HG03060 (cell line): ENCODE results near the gene KCTD15.

Source experiments
- ATAC-seq: cut with Tn5 transposase; IDR thresholded peaks from one replicate; pipeline ENCODE4 v1.9.1; 2021; ENCODE audit warnings: low read depth, moderate number of reproducible peaks; ENCODE audit not compliant: unreplicated experiment

The KCTD15 gene

DNA sequence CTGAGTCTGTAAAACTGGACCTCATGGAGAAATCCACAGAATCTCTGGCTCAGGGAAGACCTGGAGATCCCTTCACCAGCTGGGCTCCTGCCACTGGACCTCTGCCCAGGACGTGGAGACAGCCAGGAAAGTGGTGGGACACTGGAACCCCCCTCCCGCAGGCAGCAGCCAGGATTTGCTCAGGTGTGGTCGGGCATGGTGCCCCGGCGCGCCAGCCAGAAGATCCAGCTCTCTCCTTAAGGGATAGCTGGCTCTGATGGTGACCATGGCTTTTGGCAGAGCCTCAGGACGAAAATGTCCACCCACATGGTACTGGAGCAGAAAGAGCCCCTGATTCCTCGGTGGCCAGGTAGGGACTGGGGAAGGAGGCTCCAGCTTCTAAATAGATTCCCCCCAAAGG is 26.6 kb upstream of the KCTD15 start:
- no peak for ATAC-seq

DNA sequence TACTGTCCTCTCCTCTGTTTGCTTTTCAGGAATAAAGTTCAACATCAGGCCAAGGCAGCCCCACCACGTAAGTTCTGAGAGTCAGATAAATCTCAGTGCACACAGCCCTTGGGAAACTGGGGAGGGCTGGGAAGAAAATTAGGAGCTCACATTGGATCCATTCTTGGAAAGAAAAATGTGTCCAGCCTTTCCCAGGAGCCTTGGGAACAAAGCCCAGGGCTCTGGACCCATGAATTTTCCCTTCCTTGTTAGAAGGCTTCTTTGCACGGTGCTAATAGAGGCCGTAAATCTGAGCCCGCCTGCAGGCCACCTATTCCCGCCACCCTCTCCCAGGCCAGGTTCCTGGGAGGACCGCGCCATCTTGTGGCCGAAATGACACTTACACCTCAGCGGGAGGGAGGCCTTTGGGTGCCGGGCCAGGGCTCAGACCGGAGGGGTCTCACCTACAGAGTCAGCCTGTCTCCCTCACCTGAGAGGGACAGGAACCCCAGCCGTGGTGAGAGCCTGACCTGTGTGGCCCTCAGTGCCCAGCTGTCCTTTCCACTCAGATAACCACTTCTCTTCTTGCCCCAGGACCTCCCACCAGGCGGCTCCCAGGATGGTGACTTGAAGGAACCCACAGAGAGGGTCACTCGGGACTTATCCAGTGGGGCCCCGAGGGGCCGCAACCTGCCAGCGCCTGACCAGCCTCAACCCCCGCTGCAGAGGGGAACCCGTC is 25.1 kb upstream of the KCTD15 start:
- no peak for ATAC-seq

DNA sequence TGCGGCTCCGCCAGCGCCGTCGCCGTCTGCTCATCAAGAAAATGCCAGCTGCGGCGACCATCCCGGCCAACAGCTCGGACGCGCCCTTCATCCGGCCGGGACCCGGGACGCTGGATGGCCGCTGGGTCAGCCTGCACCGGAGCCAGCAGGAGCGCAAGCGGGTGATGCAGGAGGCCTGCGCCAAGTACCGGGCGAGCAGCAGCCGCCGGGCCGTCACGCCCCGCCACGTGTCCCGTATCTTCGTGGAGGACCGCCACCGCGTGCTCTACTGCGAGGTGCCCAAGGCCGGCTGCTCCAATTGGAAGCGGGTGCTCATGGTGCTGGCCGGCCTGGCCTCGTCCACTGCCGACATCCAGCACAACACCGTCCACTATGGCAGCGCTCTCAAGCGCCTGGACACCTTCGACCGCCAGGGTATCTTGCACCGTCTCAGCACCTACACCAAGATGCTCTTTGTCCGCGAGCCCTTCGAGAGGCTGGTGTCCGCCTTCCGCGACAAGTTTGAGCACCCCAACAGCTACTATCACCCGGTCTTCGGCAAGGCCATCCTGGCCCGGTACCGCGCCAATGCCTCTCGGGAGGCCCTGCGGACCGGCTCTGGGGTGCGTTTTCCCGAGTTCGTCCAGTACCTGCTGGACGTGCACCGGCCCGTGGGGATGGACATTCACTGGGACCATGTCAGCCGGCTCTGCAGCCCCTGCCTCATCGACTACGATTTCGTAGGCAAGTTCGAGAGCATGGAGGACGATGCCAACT is 24.4 kb upstream of the KCTD15 start:
- ATAC-seq, result no peak

DNA sequence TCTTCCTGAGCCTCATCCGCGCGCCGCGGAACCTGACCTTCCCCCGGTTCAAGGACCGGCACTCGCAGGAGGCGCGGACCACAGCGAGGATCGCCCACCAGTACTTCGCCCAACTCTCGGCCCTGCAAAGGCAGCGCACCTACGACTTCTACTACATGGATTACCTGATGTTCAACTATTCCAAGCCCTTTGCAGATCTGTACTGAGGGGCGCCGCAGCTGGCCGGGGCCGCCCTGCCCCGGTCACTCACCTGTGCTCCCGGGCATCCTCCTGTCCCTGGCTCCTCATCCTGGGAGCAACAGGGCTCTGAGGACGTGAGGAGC is 23.9 kb upstream of the KCTD15 start:
- no peak for ATAC-seq

DNA sequence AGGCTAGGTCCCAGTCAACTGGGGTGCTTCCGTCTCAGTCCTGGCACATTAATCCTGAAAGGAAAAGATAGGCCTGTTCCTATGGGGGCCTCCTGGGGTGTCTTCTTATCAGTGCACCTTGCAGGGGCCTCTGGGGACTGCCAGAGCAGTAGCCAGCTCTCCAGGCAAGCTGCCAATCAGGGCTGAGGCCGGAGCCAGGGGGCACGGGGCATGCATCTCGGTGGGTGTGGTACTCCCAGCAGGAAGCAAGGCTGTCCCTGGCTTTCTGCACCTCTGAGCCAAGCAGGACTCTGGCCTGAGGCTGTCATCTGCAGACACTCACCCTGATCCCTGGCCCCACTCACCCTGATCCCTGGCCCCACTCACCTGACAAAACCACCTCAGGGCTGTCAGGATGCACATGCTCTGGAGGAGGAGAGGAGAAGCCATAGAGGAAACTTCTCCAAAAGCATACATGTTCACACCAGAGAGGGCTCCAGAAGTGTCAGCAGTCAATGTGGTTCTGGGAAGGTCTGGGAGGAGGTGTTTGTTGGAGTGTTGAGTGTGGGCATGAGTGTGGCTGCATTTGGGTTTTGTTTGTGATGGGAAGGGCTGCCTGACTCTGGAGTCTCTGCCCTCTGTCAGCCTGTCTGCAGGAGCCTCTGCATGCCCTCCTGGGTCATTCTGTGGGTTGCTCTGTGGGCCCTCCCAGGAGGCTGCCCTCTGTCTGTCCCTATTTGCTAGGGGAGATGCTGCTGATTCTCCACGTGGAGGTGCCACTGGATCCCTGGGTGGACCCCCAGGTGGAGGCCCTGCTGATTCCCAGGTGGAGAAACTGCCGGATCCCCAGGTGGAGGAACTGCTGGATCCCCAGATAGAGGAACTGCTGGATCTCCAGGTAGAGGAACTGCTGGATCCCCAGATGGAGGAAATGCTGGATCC is 22.7 kb upstream of the KCTD15 start:
- no peak for ATAC-seq

DNA sequence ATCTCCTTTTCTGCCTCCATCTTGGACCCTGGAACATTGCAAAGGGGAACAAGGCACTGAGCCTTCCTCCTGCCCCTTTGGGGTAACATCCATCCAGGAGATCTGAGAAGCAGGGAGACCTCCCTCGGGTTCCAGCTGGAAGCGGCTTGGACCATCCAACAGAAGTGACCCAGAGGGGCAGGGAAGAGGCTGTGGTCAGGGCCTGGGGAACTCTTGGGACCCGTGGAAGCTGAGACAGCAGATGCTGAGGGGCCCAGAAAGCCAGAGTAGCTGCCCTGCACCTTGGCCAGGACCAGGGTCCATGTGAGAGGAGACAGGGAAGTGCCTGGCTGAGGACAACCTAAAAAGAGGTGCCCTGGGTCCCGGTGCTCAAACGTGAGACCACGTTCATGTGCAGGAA is 21.9 kb upstream of the KCTD15 start:
- no peak for ATAC-seq

DNA sequence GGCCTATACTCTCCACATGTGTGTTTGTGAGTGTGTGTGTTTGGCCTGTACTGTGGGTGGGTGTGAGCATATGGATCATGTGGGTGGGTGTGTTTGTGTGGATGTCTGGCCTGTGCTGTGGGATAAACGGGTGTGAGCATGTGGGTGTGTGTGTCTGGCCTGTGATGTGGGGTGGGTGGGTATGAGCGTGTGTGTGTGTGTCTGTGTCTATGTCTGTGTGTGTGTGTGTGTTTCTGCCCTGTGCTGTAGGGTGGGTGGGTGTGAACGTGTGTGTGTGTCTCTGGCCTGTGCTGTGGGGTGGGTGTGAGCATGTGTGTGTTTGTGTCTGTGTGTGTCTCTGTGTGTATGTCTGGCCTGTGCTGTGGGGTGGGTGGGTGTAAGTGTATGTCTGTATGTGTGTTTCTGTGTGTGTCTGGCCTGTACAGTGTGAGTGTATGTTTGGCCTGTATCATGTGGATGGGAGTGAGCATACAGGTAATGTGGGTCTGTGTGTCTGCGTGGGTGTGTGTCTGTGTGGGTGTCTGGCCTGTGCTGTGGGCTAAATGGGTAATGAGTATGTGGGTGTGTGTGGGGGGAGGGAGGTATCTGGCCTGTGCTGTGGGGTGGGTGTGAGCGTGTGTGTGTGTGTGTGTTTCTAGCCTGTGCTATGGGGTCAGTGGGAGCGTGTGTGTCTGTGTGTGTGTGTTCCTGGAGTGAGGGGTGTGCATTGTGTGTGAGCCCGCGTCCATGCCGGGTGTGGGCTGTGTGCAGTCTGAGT is 20.8 kb upstream of the KCTD15 start:
- ATAC-seq, result no peak

DNA sequence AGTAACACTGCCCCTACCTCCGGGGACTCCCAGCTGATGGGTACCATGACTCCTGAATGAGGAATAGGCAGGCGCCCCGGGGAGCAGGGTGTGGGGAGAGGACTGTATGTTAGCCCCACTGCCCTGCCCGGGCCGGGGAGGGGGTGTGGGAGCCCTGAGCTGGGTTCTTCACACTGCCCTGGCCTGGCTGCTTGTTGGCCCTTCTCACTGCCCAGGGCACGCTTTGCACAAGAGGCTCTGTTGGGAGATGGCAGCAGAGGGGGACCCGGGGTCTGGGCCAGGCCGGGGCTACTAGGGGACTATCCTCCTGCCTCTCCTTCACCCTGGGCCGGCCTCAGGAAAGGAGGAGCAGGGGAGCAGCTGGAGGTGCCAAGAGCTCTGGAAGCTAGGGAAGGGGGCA is 19.3 kb upstream of the KCTD15 start:
- ATAC-seq, result no peak

DNA sequence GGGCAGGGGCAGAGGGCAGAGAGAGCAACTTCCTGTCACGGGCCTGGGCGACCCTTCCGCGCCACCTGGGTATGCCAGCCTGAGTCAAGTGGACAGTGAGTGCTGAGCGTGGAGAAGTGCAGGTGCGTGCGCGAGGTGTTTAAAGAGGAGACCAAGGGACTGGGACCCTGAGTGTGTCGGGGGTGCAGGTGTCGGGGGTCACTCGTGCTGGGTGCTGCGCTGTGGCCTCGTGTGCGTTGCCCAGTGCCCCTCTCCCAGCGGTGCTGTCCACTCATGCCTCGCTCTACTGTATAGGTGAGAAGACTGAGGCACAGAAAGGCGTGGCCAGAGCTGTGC is 18.9 kb upstream of the KCTD15 start:
- no peak for ATAC-seq

DNA sequence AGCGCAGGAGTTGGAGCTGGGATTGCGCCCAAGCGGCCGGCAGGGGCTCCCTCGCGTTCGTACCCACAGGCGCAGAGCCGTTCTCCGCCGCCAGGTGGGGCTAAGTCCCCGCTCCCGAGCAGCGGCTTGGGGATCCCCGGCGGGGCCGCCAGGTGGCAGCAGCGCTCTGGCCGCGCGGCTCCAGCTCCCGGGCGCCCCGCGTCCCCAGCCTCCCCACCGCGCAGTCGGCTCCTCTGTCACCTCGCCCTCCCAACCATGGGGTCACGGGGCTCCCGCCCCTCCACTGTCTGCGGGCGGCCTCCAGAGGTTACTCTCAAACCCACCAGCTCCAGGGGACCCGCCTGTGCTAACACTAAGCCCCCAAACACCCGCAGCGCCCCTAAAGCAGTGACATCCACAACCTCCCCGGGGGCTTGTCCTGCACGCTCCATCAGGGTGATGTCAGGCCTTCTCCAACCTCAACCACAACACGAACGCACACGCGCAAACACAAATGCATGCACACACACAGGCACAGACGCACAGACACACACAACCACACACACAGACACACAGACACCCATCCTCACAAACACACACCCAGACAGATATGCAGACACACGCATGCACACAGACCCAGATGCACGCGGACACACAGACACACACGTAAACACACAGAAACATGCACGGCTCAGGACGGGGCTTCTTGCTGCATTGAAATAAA is 18.4 kb upstream of the KCTD15 start:
- no peak for ATAC-seq

DNA sequence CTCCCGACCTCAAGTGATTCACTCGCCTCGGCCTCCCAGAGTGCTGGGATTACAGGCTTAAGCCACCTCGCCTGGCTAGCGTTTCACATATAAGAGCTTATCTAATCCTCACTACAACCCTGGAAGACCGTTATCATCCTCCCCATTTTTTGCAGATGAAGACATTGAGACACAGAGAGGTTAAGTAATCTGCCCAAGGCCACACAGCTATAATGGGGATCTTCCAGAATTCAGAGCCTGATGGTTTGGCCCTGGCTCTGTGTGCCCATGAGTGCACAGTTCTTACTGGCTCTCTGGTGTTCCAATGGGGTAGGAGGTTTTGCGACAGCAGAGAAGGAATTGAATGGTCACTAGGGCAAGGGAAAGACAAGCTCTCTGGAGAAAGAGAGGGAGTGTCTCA is 16.8 kb upstream of the KCTD15 start:
- ATAC-seq, result no peak

DNA sequence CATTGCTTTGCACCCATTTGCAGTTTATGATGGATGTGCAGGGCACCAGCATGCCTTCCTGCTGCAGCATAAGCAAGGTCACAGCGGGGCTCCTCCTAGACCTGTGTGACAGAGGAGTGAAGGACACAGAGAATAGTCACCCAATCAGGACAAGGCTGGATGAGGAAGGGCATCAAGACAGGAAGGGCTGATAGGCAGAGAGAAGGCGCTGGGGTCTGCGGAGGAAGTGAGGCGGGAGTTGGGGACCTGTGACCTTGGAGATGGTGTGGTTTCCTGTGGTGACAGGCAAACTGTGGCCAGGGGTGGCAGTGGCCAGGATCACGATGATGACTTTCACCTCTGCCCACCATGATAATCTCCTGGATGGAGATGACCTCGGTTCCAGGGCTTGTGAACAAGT is 16.4 kb upstream of the KCTD15 start:
- no peak for ATAC-seq

DNA sequence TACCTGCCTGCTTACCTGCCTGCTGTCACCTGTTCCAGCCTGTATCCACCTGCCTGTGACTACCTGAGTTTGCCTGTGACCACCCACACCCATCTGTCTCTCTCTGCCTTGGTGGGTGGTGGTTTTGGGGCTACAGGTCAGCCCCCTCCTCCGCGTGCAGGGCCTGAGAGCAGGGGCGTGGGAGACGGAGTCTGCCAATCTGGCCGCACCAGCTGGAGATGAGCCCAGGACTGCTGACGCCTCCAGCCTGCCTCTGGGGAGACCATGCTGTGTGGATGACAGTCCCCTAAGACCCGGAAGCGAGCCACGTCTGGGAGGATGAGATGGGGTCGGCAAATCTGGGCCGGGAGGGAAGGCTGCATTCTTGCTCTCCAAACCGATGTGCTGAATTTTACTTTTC is 15.9 kb upstream of the KCTD15 start:
- ATAC-seq, result no peak

DNA sequence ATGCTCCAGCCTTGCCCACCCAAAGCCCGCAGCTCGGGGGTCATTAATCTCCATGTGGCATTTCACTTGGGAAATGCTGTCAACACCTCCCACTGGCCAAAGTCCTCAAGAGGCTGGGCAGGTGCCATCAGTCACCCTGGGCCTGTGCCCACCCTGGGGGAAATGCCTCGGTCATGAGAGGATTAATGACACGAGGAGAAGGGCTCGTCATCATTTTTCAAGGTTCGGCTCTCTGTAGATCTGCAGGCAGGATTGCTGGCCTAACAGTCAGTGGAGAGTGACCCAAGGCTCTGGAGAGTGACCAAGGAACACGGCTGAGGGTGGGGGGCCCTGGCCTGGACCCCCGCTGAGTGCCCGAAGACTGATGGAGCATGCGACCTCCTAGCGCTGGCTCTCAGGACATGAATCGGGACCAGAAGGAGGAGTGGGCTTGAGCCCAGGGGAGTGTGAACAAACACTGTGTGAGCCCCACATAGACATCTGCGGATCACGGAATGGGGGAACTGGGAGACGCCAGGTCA is 15.2 kb upstream of the KCTD15 start:
- ATAC-seq, result no peak

DNA sequence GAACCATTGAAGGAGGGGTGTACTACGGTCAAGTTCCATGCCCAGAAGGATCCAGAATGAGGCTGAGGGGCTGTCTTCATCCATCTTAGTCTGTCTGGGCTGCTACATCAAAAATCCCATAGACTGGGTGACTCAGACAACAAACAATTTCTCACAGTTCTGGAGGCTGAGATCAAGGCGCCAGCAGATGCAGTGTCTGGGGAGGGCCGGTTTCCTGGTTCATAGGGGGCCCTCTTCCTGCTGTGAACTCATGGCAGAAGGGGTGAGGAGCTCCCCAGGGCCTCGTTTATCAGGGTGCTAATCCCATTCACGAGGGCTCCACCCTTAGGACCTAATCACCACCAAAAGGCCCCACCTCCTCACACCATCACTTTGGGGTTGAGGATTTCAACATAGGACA is 14.7 kb upstream of the KCTD15 start:
- no peak for ATAC-seq

DNA sequence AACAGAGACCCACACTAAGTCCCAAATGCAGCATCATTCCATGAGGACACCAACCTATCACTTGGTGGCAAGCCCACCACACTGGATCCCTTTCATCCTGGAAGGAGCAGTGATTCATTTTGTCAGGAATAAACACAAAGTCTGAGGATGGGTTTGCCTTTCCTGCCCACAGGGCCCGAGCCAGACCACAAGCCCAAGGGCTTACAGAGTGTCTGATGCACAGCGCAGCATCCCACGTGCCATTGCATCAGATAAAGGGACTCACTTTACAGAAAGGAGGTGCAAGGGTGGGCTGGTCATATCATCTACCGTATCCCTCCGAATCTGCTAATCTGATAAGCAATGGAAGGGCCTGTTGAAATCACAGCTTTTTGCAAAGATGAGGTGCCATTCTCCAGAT is 12.2 kb upstream of the KCTD15 start:
- ATAC-seq, result no peak

DNA sequence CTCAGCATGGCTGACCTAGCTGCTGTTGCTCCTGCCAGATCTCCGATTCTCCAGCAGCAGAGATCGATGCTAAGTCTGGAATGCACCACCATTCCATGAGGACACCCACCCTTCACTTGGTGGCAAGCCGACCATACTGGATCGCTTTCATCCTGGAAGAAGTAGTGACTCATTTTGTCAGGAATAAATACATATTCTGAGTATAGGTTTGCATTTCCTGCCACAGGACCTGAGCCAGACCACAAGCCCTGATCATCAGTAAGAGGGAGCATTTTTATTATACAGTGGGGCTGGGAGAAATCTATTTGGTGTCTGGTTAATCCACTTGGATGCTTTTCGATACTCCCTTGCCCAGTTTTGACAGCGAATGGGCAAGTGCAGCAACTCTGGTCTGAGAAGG is 10.9 kb upstream of the KCTD15 start:
- ATAC-seq, result no peak

DNA sequence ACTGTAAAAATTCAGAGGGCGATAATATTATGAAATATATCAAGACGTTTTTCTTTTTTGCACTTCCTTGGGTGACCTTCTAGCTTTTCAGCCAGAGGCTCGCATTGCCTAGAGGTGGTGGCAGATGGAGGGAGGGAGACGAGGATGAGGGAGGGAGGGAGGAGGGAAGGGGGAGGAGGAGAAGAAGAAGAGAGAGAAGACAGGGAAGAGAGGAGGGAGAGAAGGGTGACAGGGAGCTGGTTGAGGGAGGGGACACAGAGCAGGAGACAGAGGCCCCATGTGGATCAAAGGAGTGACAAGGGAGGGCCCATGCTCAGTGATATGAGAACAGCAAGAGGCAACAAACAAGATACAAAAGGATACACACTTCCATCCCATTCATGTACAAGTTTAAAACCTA is 8.0 kb upstream of the KCTD15 start:
- ATAC-seq, result no peak

DNA sequence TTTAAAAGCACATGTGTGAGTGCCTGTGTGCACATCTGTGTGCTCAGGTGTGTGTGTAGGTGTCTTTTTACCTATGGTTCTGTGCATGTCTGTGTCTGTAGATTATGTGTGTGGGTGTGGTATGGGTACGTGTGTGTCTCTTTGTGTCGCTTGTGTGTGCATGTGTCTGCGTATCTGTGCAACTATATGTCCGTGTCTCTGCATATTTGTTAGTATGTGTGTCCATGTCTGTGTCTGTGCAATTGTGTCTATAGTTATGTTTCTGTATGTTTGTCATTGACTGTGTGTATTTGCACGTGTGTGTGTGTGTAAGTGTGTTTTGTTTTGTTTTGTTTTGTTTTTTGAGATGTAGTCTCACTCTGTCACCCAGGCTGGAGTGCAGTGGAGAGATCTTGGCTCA is 7.3 kb upstream of the KCTD15 start:
- no peak for ATAC-seq
